HG03432 (cell line): ENCODE data around the gene SLC25A10.

ENCODE experiments used
- ATAC-seq: cut with Tn5 transposase; IDR thresholded peaks from one replicate; pipeline ENCODE4 v1.9.1; 2021; ENCODE audit warnings: mild to moderate bottlenecking, moderate library complexity; ENCODE audit not compliant: unreplicated experiment

The SLC25A10 gene

GRCh38 chr17:81741594-81742452, 29.7 kb downstream of the SLC25A10 start:
- ATAC-seq: no peak
